Stimulated activated CD4-positive, alpha-beta T cell treated with anti-CD3 and anti-CD28 coated beads, Interleukin-2, amount 100 ng/mL, for 24 hours (primary cell): Measurements from ENCODE around the gene PPP6R1.
A peak's percentile ranks its signal among the peaks of the same experiment; 100 is the strongest.

Experiments used
- DNase-seq, 2 donors: peaks; one replicate each; pipeline ENCODE4 v3.0.0-alpha.2; 2020

PPP6R1 gene

DNA sequence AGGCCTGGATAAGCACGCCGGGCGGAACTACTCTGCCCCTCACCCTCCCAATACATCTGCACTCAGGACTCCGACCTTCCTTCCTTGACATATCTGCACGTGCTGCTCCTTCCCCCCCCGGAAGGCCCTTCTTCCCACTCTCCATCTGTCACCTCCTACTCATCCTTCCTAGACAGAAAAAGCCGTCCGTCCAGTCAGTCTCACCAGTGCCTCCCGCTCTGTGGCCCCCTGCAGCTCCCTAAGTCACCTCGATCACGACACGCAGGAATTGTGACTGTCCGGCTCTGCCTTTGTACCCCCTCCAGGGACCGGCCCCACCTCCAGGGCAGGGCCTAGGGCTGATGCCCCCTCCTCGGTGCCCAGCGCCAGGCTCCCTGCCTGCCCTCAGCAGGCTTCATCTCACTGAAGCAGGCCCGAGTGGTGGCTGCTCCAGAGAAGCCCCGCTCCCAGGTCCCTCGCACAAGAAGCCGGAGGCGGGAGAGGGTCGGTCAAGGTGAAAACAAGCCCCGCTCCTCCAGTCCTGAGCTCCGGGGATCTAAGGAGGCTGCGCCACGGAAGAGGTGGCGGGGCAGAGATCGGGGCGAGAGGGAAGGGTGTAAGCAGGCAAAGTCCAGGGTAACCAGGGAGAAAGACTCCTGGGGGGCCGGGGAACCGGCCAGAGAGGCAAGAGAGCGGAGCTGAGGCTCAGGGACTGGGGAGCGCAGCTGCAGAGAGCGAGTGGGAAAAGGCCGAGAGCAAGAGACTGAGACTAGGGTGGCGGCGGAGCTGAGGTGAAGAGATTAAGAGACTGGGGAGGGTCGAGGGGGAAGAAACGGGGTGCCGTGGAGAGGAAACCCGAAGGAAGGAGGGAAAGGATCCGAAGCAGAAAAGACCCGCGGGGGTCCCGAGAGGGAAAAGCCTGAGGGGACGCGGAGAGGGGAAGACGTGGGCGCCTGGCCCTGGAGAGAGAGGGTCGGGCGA, 1.1 kb downstream of the PPP6R1 start:
- DNase-seq: peak; percentile 44 to 48

DNA sequence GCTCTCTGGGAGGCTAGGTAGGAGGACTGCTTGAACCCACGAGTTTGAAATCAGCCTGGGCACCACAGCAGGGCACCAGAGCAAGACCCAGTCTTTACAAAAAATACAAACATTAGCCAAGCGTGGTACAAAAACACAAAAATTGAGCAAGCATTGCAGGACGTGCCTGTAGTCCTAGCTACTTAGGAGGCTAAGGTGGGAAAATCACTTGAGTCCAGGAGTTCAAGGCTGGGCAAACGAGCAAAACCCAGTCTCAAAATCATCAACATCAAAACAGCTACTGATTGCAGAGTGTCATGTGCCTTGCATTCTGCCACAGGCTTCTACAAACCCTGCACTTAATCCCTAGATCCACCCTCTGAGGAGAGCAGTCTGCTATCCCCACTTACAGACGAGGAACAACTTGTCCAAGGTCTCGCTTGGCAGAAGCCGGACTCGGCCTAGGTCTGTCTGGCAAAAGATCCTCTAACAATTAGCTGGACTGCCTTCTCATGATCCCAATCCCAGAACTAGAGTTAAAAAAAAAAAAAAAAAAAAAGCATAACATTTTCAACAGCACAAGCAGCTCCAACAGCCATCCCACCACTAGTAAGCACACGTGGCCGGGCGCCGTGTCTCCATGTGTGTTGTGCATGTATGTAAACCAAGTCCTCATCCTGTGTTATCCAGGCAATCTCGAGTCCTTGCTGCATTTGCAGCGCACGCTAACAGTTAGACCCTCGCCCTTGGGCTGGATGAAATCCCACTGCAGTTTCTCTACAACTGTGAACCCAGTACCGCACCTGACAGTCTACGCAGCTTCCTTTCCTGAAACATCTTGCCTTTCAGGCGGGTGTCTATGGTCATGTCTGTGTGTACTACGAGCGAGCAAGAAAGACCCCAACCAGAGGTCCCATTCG, 2.0 kb downstream of the PPP6R1 start:
- peak in 1 of 2 donors; percentile 30 for DNase-seq

DNA sequence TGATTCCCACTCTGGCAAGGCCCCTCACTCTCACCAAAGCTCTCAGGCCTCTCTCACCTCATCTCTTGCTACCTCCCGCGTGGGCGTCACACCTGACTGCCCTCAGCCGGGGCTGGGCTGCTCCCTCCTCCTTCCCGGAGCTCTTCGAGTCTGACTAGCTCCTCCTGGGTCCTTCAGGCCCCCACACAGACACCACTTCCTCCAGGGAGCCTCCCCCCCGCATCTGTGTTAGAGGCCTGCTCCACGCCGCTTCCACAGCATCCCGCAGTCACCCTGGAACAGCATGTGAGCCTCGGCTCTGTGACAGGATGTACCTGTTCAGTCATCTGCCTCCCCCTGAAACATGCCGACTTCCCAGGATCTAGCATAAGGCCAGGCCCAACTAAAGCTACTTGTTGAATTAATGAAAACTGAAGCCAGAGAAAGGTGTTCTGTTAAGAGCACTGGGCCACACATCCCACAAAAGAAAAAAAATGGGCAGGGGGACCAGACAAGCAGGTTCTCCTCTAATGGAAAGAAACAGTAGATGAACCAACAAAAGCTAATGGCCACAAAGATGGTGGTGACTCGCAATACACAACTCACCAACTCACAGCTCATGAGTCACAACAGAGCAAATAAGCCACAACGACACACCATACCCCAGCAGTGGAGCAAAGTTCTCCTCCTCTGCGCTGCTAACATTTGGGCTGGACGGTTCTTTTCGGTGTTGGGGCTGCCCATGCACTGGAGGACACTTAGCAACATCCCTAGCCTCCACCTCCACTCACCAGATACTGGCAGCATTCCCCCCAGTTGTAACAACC, 3.0 kb downstream of the PPP6R1 start:
- DNase-seq: peak; percentile 57 to 77

DNA sequence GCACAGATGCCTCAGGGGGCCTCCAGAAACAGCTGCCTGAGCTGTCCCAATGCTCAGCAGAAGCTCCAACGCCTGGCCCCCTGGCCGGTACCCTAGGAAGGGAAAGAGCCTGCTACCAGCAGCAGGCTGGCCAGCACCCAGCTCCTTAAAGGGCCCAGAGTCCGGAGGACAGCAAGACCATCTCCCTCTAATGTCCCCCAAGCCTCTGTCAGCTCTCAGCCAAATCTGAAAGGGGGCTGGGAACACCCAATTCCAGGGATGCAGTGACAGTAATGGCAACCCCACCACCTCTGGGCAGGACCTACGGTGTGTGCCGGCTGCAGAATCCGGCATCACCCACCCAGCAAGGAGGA, 4.2 kb downstream of the PPP6R1 start:
- DNase-seq: no peak

DNA sequence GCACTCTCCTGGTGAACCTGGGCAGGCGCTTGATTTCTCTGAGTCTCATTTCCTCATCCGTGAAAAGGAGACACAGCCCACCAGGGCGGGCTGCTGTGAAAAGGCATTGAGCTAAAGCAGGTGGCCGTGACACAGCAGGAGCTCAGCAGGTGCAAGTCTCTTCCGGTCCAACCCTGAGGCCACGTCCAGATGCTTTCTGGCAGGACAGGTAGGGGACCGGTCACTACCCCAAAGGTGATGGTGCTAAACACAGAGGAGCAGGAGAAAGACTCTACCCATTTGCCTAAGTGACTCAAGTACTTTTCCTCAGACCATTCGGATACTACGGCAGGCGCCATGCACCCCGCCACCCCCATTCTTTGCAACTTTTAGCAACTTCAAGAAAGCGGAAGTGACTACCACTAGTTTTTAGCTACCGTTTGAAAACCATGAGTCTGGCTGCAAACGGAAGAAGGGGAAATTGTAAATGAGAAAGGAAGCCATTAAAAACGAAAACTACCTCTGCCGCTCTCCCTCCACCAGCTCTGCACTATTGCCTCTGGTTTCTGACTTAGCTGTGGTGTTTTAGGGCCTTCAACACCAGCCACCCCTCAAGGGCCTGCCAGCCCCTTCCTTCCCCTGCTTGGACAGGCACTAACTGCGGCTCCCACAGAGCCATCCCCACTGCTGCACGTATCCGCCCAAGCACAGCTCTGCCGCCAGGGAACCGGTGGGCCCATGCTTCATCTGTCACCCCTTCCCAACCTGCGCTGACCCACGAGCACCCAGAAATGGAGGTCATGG, 4.8 kb downstream of the PPP6R1 start:
- peak; percentile 60 to 65 for DNase-seq

DNA sequence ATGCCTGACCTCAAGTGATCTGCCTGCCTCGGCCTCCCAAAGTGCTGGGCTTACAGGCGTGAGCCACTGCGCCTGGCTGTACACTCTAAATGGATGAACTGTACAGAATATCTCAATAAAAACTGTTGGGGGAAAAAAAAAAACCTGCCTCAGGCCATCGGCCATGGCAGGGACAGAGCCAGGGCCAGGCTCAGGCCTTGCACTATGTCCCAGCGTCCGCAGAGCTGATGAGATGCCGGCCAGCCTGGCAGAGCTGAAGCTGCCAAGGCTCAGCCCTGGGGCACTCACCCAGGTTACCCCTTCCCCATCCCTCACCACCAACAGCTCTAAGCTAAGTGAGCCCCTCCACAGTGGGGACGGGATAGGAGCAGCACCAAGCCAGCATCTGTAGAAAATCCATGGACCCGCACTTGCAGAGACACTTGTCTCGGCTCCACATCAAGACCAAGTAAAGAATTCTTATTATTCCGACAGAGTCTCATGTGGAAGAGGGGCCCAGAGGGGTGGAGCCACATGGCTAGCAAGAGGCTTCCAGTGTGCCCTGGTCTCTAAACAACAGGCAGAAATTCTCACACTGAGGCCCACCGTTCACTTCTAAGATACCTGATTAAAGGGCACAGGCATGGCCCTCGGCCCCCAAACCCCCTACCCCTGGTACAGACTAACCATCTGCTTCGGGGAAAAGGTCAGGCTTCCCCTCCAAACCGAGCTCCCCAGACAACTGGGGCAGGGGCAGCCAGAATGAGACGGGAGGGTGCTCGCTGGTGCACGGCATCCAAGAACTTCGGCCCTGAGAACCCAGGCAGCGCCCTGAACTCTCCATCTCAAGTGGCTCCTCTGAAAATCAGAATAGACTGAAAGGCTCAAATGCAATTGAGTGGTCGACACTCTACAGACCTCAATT, 5.8 kb downstream of the PPP6R1 start:
- DNase-seq: no peak

GRCh38 chr19:55251341-55252081, 7.3 kb downstream of the PPP6R1 start:
- DNase-seq: peak; percentile 46 to 51

DNA sequence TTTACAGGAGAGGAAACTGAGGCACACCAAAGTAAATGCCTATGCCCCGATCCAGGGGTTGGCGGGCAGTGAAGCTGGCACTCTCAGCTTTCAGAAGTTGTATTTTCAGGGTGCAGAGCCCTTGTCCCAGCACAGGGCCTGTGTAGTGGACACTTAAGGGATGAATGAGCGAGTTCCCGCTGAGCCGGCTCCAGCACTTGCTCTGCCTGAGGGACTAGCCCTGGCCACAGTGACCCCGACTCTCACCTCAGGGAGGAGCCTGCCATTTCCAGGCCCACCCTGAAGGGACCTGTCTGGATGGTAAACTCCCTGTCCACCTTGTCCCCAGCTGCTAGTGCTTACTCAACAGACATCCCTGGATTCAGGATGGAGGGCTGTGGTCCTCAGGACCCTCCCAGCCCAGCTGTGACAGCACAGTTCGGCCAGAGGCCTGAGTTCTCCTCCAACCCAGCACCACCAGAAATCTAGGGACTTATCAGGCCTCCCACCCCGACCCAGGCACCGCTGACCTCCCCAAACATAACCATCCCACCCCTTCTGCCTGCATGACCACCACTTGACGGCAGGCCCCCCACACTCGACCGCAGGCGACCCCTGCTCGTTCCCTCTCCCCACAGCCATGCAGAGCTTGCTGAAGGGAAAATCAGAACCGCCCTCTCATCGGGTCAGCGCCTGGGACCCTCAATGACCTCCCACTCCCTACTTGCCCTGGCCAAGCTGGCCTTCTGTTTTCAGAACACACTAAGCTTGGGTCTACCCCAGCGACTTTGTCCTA, 8.4 kb downstream of the PPP6R1 start:
- no peak for DNase-seq

GRCh38 chr19:55249841-55250240, 9.0 kb downstream of the PPP6R1 start:
- DNase-seq: no peak

DNA sequence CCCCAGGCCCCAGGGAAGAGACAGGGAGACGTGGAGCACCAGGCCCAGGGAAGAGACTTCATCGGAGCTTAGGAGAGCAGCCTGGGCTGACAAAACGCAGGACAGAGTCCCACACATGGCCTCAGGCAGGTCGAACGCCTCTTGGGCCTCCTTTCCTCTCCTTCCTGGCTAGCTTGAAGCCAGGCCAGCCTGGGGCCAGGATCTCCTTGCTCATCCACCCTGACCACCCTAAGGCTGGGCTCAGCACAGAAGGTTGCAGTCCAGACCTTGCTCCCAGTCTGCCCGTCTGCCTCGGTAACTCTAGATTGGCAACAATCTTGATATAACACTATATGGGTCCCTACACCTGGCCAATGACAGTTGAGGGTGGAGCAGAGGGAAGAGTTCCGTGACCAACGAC, 10.1 kb downstream of the PPP6R1 start:
- no peak for DNase-seq

- DNase-seq: no peak
Observed at GRCh38 chr19:55248166-55248675, 10.6 kb downstream of the PPP6R1 start.

- no peak for DNase-seq
Observed at GRCh38 chr19:55247621-55248099, 11.2 kb downstream of the PPP6R1 start.

DNA sequence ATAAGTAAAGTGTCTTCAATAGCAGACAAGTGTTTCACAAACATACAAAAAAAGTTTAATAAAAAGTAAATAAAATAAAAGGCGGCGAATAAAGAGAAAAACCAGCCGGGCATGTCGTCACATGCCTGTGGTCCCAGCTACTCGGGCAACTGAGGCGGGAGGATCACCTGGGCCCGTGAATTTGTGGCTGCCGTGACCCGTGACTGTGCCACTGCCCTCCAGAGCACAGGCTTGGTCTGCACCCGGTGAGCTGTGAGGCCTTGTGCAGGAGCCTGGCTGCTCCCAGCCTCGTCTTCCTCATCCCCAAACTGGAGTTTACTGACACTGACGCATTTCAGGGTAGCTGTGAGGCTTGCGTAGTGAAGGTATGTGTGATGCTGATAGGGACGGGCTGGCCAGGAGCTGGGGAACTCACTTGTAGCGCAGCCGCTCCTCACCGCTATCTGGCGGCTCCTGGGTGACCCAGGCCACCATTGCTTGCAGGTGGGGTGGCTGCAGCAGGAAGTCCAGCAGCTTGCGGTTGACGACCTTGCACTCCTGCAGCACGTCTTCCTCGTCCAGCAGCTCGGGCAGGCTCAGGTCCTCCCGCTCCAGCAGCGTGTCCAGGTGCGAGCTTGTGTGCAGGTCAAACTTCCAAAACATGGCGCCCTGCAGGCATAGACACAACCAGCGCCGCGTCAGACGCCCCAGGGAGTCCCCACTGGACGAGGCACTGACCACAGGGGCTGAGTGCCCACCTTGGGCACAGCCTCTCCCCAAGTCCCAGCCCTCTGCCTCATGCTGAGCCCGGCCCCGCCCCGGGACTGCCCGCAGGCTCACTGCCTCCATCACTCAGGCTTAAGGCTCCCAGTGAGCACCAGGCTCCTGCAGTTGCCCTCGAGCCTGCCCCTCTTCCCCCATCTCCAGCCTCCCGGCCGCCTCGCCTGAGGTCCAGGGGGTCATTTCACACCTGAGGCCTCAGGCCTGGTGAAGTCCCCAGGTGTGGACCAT, 12.1 kb downstream of the PPP6R1 start:
- no peak for DNase-seq

DNA sequence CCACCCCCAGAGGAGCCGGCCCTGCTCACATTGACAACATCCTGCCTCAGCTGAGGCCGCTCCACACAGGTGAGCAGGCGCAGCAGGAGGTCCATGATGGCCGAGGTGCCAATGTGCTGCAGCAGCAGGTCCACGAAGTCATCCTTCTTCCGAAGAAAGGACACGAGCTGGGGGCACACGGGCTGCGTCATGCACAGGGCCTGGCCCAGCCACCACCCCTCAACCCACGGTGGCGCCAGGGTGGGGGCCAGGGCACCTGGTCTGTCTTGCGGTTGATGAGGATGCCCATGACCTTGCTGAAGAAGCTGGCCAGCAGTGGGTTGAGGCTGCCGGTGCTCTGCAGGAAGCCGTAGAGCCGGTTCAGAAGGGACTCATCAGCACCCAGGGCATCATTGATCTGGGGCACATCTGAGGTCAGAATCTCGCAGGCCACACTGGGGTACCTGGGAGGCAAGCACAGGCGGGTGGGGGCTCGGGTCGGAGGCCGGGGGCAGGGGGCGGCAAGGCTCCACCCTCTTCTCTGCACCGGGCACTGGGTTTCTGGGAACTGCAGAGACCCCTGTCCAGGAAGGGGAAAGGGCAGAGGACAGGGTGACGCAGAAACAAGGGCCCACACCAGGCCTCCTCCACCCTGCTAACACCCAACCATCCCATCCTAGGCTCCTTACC, 13.4 kb downstream of the PPP6R1 start:
- no peak for DNase-seq

DNA sequence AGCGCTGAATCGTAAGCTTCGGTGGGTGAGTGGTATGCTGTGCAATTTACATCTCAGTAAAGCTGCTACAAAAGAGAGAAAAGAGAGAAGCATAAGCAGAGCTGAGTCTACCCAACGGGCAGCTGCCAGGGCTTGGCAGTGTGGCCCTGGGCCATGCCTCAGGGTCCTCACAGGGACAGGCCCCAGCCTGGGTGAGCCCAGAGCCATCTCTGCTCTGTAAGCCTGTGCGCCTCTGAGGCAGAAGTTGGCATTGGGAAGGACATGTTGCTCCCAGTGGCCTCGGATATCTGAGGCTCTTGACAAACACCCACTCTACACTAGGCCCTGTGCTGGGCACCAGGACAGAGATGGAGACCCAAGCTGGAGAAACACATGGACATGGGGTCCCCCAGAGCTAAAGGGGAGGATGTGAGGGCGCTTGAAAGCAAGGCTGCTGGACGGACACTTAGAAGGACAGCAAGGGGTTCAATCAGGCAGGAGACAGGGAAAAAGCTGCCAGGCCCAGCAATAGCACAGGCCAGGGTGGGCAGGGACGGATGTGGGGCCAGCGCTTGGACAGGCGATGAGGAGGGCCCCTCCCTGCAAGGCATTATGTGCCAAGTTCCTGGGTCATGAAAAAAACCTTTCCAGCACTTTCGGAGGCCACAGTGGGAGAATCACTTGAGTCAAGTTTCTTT, 14.7 kb downstream of the PPP6R1 start:
- no peak for DNase-seq

- no peak for DNase-seq
Observed at GRCh38 chr19:55242517-55242916, 16.3 kb downstream of the PPP6R1 start.
